ENCODE data around the gene EEF1G.
"Not testable (repeated sequence)": the region's sequence is repeated elsewhere in the genome, so short reads cannot be mapped to it uniquely, and the experiment has no call there.

Gene EEF1G

DNA sequence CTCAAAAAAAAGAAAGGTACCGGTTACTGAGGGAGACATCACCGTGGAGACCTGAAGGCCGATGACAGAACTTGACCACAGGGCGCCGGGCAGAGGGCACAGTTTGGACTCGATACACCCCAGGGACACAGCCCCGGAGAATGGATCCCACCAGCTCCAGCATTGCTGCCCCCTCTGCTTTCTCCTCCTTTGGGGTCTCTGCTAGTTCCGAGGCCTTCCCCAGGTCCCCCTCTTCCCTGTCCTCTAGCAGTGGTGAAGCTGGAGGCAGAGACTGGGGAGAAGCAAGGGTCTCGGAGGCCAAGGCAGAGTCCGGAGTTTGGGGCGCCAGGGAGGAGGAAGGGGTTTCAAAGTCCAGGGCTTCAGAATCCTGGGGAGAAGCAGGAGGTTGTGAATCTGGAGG lies 4.8 kb upstream of the EEF1G start:
- no peak for DNase-seq (ENCODE audit: extremely low read depth in 1 of 2, low read depth in 1 of 2)

DNA sequence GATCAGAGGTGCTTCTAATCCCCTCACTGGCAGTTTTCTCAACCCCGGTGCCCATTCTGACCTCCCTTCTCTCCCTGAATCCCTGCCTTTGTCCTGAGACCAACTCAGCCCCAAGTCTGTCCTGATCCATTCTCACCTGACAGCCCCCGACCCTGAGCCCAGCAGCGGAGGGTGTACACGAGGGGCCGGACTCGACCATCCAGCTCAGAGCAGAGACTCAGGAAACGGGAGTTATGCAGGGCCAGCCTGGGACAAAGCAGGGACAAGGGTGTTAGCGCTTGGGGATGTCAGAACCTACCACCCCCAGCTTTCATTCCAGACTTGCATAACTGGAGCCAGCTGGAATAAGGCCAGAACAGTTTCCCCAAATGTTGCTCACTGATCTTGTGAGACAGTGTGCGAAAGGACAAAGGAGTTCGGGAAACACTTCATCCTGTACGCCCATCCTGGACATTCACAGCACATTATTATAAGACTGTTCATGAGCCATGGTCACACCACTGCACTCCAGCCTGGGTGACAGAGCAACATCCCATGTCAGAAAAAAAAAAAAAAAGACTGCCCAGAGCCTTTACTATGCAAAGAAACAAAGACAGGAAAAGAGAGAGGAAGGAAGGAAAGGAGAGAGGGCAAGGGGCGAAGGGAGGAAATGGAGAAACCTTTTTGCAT lies 3.5 kb upstream of the EEF1G start:
- DNase-seq (ENCODE audit: extremely low read depth in 1 of 2, low read depth in 1 of 2) = no peak

DNA sequence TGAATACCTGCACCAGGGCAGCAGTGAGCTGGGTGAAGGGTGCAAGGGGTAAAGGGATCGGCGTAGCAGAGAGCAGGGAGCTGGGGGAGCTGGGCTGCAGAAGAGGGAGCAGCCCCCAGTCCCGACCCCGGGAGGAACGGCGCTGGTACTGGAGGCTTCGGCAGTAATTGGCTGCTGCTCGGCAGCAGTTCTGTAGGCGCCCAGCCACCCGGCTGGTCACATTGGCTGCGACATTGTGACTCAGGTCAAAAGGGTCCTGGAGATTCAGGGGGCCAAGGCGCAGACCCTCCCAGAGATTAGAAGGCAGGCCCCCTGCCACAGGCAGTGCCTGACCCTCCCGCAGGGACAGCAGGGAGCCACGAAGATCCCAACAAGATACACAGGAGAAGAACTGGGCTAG lies 2.1 kb upstream of the EEF1G start:
- DNase-seq (ENCODE audit: extremely low read depth in 1 of 2, low read depth in 1 of 2) = no peak

DNA sequence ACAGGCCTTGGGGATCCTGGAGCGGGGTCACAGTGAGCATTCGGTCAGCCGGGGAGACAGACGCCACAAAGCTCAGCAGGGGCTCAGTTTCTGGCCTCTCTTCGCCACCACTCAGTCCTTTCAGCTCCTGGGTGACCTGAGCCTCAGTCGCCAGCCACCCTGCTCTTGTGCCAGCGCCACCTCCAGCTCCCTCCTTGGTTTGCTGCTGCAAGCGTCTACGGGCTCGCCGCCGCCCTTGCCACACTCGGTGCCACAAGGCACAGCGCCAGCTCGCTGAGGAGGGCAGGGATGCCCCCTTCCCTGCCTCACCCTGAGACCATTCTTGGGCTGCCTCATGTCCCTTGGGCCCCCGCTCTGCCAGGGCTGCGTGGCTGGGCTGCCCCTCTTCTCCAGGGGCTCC lies 1.5 kb upstream of the EEF1G start:
- DNase-seq (ENCODE audit: extremely low read depth in 1 of 2, low read depth in 1 of 2) = no peak

DNA sequence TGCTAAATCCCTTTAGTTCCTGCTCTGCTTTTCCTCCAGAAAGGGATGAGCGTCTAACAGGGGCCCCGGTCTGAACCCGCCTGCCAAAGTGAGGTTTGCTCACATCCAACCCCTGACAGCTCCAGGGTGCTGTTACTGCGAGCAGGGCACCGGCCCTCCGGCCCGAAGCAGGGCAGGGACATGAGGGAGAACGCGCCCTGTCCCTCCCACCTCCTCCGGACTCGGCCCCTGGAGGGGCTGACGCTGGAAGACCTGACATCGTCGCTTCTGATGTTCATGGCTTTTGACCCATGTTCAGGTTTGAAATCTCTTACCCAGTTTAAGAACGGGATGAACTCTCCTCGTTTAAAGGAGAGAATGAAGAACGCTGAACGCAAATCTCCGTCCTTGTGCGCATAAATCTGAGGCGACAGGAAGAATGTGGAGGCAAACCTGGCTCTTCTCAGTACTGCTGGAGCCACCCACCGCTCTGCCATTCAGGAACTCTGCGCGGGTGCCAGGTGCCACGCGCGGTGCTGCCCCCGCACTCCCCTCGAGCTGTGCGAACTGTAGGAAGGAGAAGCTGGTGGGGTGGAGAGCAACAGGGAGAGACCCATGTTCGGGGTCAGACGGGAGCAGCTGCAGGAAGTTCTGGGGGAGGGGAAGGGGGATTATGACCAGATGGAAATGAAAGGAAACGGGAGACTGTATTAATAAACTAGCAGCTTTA lies 826 bp upstream of the EEF1G start:
- no peak for DNase-seq (ENCODE audit: extremely low read depth in 1 of 2, low read depth in 1 of 2)

DNA sequence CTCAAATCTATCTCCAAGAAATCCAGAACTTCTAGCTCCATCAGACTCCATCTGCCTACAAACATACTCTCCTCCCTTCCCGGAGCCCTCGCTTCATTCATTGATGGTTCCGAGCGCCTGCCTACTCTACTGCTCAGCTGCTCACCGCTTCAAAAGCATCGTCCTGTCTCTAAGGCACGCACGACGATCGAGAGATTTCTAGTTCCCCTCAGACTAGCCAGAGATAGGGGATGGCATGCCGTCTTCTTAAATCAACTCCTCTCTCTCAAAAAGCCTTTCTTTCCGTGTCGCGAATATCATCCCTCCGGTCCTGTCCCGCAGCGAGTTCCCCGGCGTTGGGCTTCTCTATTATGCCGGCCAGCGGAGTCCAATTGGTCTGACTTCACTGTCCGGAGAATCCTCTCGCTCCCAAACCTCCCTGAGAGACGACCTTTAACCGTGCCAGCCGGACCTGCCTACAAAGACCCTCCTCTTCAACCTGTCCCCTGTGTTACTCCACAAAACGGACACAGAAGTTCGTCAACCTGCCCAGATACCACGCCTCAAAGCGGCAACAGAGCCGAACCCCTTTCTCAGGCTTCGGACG lies 592 bp downstream of the EEF1G start:
- no peak for DNase-seq (ENCODE audit: extremely low read depth in 1 of 2, low read depth in 1 of 2)

DNA sequence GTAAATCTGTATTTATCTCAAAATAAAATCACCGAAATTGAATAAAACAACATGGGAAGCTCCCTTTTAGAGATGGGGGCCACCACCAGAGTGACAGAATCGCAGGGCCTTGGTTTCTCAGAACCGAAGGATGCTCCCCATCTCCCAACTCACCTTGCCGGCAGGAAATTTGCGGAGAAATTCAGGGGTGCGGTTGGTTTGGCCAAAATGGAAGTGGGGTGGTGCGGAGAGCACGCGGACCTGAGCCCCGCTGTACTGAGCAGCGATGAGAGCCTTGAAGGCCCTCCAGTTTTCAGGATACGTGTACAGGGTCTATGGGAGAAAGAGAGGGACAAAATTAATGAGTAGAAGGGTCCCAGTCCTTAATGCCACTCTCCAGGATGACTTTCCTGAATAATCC lies 1.3 kb downstream of the EEF1G start:
- DNase-seq (ENCODE audit: extremely low read depth in 1 of 2, low read depth in 1 of 2) = no peak

DNA sequence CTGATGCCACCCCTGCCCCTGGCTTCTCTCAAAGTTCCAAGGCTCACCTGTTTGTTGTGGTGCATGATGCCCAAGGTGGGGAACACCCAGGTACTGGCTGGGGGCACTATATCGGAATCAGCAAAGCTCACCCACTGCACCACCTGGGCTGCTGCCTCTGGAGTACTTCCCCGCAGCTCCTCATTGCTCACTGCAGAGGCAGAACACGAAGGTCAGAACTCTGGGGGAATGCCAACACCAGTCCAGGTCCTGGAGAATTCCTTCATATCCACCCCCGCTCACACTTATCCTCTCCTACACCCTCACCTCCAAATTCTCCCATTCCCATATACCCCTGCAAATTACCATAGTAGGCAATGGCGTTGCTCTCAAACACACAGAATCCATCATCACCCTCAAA lies 2.2 kb downstream of the EEF1G start:
- DNase-seq (ENCODE audit: extremely low read depth in 1 of 2, low read depth in 1 of 2) = not testable (repeated sequence)

DNA sequence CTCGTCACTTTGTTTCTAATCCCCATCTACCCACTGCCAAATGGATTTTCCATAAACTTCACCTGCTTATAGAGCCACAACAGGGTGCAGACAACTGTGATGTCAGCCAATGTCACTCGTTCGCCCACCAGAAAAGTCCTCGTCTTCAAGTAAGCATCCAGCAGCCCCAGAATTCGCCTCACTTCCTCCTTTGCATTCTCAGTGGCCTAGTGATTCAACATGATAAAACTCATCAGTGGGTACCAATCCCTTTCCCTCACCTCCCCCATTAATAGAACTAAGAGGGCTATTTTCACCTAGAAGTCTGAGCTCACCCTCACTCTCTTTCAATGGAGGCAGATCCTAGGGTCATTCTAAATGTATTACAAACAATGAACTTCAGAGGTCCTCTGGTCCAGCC lies 2.8 kb downstream of the EEF1G start:
- DNase-seq (ENCODE audit: extremely low read depth in 1 of 2, low read depth in 1 of 2) = not testable (repeated sequence)

DNA sequence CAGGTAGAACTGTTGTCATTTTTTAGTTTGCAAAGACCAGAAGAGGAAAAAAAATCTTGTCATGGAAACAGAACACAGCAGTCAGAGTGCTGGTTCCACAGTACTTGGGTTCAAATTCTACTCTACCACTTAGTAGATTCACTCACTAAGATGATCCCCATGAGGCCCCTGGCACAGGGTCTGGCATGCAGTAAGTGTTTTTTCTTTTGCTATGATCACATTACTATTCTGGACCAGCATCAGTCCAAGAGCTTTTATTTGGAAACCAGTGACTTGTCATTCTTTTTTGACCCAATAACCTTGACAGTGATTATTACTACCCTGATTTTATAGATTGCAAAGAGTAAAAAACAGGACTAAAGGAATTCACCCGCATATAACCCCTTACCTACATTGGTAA lies 4.1 kb downstream of the EEF1G start:
- DNase-seq (ENCODE audit: extremely low read depth in 1 of 2, low read depth in 1 of 2) = no peak

DNA sequence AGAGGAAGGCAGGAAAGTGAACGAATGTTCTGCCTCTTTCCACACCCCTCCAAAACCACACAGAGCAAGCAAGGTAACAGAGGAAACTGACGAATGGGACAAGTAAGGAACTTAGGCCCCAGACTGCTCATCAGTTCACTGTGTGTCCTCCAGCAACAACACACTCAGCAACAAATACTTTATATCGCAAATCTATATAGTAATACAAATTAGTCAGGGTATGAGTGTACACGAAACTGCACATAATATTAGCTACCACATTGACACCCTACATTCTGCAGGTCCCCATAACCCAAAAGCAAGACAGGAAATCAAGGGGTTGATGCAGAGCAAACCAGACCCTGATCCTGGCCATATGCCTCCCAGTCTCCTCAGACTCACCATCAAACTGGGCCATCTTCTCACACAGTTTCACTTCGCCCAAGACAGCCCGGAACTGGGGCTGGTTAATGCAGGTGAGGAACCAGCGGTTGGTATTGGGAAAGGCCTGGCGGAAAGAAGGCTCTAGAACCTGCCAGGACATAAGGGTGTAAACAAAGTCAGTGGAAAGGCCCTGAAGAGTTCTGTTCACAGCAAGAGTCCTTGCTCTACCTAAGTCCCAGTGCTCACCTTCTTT lies 6.6 kb downstream of the EEF1G start:
- no peak for DNase-seq (ENCODE audit: extremely low read depth in 1 of 2, low read depth in 1 of 2)

DNA sequence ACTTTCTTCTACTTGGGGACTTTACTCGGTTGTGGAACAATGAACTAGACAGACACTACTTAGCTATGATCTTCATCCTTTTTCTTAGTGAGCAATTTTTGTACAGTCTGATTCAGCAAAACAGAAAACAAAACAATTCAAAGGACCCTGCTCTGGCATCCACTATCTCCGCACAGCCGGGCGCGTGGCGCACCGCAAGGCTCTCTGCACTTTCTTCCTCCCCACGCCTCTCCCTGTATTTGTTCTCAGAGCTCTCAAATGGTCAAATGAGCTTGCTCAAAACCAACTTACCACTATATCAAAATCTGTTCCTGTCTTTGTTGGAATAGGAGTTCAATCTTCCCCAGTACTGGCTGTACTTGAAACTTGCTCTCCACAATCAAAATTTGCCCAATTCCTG lies 7.4 kb downstream of the EEF1G start:
- no peak for DNase-seq (ENCODE audit: extremely low read depth in 1 of 2, low read depth in 1 of 2)

DNA sequence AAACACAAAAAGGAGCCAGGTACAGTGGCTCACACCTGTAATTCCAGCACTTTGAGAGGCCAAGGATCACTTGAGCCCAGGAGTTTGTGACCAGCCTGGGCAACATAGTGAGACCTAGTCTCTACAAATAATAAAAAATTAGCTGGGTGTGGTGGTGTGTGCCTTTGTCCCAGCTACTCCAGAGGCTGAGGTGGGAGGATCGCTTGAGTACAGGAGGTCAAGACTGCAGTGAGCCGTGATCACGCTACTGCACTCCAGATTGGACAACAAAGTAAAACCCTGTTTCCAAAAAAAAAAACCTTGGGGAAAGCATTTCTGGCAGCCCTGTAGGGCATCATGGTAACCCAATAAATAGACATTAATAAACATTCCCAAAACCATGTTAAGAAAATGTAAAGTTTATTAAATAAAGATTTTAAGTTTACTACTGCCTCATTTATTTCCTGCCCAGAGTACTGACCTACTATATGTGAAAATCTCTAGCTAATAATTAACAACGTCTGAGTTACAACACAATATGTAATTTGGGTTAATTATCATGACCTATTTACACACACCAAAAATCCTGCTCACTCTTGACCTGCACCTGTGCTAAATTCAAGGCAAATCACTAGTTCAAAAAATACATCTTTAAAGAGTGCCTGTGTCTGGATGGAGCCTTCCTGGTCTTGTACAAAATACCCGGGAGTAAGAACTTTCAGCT lies 8.4 kb downstream of the EEF1G start:
- DNase-seq (ENCODE audit: extremely low read depth in 1 of 2, low read depth in 1 of 2) = no peak

DNA sequence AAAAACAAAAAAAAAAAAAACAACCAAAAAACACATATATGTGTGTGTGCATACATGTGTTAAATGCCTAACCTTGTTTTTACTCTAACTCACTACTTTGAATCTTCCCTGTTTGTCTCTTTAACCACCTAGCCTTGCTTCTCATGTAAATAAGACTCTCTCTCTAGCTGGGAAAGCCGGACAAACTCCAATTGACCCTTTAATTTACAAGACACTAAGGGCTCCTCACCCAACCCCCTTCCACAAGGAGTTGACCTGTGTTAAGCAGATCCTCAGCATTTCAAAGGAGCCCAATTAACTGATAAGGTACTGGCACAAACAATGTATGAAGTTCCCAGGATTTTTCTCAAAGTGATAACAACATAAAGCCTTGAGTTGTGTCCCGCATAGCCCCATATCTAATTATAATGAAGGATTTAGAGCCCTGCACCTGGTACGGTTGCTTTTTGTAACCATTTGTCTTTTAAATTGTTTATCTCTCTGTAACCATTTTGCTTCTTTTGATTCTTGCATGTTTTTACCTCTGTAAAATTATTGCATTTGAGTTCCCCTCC lies 11.9 kb downstream of the EEF1G start:
- not testable (repeated sequence) for DNase-seq (ENCODE audit: extremely low read depth in 1 of 2, low read depth in 1 of 2)

DNA sequence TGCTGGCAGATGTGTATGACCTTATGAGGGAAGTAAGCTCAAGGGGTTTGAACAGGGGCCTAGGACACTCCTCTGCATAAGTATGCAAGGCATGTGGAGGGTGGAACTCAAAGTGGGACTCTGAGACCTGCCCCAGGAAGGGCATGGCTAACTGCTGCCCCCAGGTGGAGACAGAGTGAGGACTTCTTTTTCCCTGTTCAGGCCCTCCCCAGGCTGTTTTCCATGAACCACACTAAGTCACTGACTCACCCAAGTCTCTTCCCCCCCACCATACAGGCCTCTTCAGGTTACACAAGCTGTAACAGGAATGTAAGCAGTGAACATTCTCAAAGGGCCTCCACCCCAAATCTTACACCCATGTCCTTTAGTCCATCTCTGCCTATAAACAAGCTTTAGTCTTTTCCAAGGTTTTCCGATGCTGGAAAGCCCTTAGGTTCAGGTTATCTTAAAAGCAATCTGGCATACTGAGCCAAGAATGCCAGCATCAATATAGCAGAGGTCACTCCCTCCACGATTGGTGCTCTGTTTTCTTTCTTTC lies 13.1 kb downstream of the EEF1G start:
- peak in 1 of 2 donors; percentile 62 for DNase-seq (ENCODE audit: extremely low read depth in 1 of 2, low read depth in 1 of 2)

DNA sequence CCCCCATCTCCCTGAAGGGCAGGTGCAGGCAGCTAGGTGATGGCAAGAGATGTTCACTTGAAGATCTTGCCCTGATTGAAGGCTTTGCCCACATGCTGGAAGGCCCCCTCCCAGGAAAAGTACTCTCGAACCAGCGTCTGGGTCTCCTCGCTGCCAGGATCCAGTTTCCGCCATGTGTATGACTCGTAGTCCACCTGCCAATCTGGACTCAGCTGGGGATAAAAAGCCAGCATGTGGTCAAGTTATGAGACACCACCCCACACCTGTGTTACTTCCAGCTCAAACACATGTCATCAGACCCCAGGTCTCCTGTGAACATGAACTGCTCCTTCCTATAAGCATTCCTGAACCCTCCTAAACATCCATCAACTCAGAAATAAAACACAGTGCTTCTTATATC lies 14.1 kb downstream of the EEF1G start:
- not testable (repeated sequence) for DNase-seq (ENCODE audit: extremely low read depth in 1 of 2, low read depth in 1 of 2)

DNA sequence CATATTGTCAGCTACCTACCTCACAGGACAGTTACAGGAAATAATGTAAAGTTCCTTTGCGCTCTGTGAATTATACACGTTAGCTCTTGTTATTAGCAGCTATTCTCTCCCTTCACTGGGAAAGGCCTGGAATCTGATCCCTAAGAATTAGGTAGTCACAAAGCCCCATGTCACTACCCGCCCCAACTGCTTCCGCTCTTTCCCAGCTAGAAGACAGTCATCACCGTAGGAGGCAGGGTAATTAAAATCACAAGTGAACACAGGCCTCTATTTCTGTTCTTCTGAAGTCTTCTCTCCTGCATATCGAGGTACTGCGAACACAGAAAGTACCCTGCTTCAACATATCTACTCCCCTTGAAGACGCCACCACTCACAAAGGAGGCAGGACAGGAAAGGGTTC lies 14.5 kb downstream of the EEF1G start:
- DNase-seq (ENCODE audit: extremely low read depth in 1 of 2, low read depth in 1 of 2) = no peak

DNA sequence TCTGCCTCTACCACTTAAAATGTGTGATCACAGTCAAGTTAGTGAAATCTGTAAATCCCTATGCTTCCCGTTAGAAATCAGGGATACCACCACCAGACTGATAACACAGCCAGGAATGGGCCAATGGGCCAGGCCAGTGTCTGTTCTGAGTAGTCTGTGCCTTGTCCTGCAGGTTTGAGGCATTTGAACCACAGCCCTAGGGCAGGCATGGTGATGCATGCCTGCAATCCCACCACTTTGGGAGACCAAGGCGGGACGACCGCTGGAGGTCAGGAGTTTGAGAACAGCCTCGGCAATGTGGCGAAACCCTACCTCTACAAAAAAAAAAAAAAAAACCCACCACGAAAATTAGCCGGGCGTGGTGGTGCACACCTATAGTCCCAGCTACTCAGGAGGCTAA lies 15.0 kb downstream of the EEF1G start:
- no peak for DNase-seq (ENCODE audit: extremely low read depth in 1 of 2, low read depth in 1 of 2)

DNA sequence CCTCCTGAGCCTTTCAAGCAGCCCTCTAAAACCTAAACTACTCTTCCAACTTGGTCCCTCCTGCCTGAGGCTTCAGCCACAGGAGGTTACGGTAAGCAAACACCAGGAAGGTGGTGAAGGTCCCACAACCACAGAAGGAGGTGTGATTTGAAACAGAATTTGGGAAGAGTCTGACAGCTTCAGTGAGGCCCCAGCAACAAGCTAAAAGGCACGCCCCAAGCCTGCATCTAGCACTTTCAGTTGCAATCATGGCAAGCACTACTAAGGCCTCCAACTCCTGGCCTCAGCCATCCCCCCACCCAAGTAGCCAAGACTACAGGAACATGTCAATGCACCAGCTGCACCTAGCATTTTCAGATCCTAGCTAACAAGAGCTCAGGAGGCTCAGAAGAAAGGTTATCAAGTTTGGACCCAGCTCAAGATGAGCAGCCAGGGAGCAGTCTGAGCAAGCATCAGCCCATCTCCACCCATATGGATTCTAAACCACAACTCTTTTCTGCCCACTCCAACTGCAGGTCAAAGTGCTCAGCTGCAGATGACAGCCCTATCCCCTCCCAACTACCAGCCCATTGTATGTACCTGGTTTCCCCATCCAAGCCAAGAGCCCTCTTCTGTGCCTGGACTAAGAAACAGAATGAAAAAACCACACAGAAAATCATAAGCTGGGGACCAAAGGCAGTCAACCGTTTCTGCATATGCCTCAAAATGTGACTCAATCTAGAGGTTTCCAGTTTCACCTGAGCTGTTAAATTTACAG lies 16.6 kb downstream of the EEF1G start:
- DNase-seq (ENCODE audit: extremely low read depth in 1 of 2, low read depth in 1 of 2) = peak in 1 of 2 donors; percentile 67
